K562 (cell line): Measurements from ENCODE around the gene DCHS2.

Source experiments
- EHMT2 ChIP-seq: fragments of 450-650 bp; IDR thresholded peaks from 2 replicates; pipeline ENCODE4 v1.6.1; 2018; ENCODE audit warnings: antibody characterized with exemption
- NR3C1 ChIP-seq: sonication (generic); formaldehyde crosslinking; IDR thresholded peaks from 2 replicates; pipeline ENCODE4 v1.8.1; 2022; ENCODE audit warnings: missing genetic modification reagents
- POLR2A ChIP-seq: fragments of 450-650 bp; conservative IDR thresholded peaks from 2 replicates; pipeline ENCODE4 v1.6.1; 2016
- POLR2H ChIP-seq: IDR thresholded peaks from 2 replicates; pipeline ENCODE4 v1.6.1; 2016; ENCODE audit warnings: missing genetic modification characterization, low read depth, mild to moderate bottlenecking, control low read depth, missing compliant biosample characterization, moderate library complexity
- ZFP1 ChIP-seq: fragments of 450-650 bp; formaldehyde crosslinking; IDR thresholded peaks from 2 replicates; pipeline ENCODE4 v1.4.0; 2020; ENCODE audit warnings: mild to moderate bottlenecking, mixed read lengths
- TF ChIP-seq, protein P1 (sequence below), 3 experiments: IDR thresholded peaks in 2 of 3; conservative IDR thresholded peaks in 1 of 3; 2 replicates each; pipeline ENCODE4 v1.5.1; 2011 to 2012; ENCODE audit warnings: low read length in 3 of 3, mild to moderate bottlenecking in 3 of 3, control low read depth in 2 of 3, improper control_type of control experiment in 1 of 3, inconsistent platforms in 1 of 3, low read depth in 1 of 3, mixed read lengths in 1 of 3, moderate library complexity in 1 of 3; ENCODE audit not compliant: insufficient read depth in 2 of 3

DNA sequence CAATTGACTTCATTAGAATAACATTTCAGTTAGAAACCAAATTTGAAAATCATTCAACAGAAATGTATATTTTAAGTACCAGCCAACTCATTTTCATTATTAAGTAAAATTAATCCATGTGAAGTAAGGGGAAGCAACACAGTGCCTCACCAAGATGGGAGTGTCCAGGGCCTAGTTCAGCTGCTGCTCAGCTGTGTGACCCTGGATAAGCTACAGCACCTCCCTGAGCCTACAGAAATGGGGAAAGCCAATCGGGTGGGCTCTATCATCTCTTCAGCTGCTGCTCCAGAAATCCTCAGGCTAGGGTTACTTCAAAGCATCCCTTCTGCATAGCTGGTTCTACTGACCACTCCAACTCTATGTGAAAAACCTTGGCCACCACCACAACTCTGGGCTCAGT, 18.7 kb downstream of the DCHS2 start:
- TF ChIP-seq ZFP1 (CRISPR knock-in tag) (no peak), NR3C1 (CRISPR knock-in tag) (no peak), EHMT2 (no peak), POLR2H (tag) (no peak), POLR2A (no peak)
- TF ChIP-seq, protein P1, sequence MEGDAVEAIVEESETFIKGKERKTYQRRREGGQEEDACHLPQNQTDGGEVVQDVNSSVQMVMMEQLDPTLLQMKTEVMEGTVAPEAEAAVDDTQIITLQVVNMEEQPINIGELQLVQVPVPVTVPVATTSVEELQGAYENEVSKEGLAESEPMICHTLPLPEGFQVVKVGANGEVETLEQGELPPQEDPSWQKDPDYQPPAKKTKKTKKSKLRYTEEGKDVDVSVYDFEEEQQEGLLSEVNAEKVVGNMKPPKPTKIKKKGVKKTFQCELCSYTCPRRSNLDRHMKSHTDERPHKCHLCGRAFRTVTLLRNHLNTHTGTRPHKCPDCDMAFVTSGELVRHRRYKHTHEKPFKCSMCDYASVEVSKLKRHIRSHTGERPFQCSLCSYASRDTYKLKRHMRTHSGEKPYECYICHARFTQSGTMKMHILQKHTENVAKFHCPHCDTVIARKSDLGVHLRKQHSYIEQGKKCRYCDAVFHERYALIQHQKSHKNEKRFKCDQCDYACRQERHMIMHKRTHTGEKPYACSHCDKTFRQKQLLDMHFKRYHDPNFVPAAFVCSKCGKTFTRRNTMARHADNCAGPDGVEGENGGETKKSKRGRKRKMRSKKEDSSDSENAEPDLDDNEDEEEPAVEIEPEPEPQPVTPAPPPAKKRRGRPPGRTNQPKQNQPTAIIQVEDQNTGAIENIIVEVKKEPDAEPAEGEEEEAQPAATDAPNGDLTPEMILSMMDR (IDR thresholded peaks at IDR 0.05 in 2 of 3, conservative IDR thresholded peaks at IDR 0.05 in 1 of 3; ENCODE audit: insufficient read depth in 2 of 3, low read depth in 1 of 3, low read length in 3 of 3): no peak
